ENCODE results near the gene SEC14L6. TPM values are rescaled to one million over a fixed set of nuclear protein-coding genes. Genes with fewer than 3 reads are reported as not detected.

The SEC14L6 gene
- total RNA-seq, 4 donors from 2014 or later: 0.11 TPM; not detected in 3

DNA sequence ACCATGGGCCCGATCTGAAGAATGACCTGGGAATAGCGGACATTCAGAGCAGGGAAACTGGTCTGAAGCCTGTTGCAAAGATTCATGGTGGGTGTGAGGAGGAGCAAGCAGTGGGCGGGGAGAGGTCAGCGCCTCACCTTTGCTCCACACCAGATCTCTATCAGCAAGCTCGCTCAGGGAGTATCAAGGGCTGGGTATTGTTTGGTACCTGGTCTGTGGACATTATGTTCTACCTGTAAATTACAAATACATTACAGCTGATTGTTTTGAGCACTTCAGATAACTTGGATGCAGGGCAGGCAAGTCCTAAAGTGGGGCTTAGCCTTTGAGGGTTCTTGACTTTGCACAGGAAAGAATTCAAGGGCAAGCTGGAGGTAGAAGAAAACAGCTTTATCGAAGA lies 30.3 kb downstream of the SEC14L6 start:
- TF ChIP-seq, protein P1, sequence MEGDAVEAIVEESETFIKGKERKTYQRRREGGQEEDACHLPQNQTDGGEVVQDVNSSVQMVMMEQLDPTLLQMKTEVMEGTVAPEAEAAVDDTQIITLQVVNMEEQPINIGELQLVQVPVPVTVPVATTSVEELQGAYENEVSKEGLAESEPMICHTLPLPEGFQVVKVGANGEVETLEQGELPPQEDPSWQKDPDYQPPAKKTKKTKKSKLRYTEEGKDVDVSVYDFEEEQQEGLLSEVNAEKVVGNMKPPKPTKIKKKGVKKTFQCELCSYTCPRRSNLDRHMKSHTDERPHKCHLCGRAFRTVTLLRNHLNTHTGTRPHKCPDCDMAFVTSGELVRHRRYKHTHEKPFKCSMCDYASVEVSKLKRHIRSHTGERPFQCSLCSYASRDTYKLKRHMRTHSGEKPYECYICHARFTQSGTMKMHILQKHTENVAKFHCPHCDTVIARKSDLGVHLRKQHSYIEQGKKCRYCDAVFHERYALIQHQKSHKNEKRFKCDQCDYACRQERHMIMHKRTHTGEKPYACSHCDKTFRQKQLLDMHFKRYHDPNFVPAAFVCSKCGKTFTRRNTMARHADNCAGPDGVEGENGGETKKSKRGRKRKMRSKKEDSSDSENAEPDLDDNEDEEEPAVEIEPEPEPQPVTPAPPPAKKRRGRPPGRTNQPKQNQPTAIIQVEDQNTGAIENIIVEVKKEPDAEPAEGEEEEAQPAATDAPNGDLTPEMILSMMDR (IDR thresholded peaks at IDR 0.05): no peak
- no peak for TF ChIP-seq POLR2A (IDR thresholded peaks at IDR 0.05)
- intact Hi-C loops (cut with DNase I): no loop called here
- Histone ChIP-seq H3K9me3 (no peaks in the 10 kb centered on the region), H3K27me3 (no peaks in the 10 kb centered on the region), H3K4me1 (no peaks in the 10 kb centered on the region), H3K36me3 (no peaks in the 10 kb centered on the region), H3K27ac (no peak overlapping the region), H3K4me3 (replicated peaks in 1 of 3) (no peak overlapping the region)
- WGBS, 2 donors: 76 to 83% methylated on average over 6 of the region's 6 CpGs
- DNase-seq: no peak

DNA sequence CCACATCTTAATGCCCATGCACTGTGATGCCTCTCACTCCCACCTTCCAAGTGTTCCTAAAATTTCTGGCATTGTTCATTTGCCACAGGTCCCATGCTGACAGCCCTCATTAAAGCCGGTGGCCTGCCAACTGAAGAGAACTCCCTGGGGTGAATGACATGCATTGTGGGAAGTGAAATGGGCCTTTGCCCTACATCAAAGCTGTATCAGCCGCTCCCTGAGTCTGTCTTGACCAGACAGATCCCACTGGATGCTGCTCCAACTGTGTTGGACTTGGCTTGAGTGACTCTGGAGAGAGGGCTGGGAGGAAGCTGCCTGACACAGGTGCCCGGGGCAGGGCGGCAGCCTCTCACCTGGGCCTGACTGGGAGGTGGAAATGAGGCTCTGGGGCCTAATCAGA lies 32.3 kb downstream of the SEC14L6 start:
- Histone ChIP-seq H3K36me3 (no peaks in the 10 kb centered on the region), H3K27ac (no peak overlapping the region), H3K4me1 (no peaks in the 10 kb centered on the region), H3K4me3 (replicated peaks in 1 of 3) (no peak overlapping the region), H3K9me3 (no peaks in the 10 kb centered on the region), H3K27me3 (no peaks in the 10 kb centered on the region)
- WGBS, 2 donors: 73 to 84% methylated on average over 2 to 4 of the region's 4 CpGs
- intact Hi-C loops (cut with DNase I): no loop called here
- no peak for DNase-seq
- TF ChIP-seq, protein P1 (IDR thresholded peaks at IDR 0.05): no peak
- TF ChIP-seq POLR2A (IDR thresholded peaks at IDR 0.05): no peak

DNA sequence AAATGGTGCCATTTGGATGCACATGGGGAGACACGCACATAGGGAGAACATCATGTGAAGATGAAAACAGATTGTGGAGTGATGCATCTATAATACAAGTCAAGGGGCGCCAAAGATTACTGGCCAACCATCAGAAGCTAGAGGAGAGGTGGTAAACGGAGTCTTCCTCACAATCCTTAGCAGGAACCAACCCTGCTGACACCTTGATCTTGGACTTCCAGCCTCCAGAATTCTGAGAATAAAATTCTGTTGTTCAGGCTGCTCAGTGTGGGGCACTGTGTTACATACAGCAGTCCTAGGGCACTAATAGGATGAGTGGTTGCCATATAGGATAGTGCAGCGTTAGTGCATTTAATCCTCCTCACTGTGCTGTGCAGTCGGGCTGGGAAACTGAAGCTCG lies 33.1 kb downstream of the SEC14L6 start:
- no peak overlapping the region for H3K27ac ChIP-seq
- H3K27me3 ChIP-seq: no peaks in the 10 kb centered on the region
- TF ChIP-seq, protein P1 (IDR thresholded peaks at IDR 0.05): no peak
- no peak for TF ChIP-seq POLR2A (IDR thresholded peaks at IDR 0.05)
- H3K9me3 ChIP-seq: no peaks in the 10 kb centered on the region
- no peaks in the 10 kb centered on the region for H3K36me3 ChIP-seq
- H3K4me3 ChIP-seq (replicated peaks in 1 of 3): no peak overlapping the region
- intact Hi-C loops (cut with DNase I): no loop called here
- no peaks in the 10 kb centered on the region for H3K4me1 ChIP-seq
- WGBS, 2 donors: 89 to 96% methylated on average over 6 of the region's 6 CpGs
- no peak for DNase-seq

DNA sequence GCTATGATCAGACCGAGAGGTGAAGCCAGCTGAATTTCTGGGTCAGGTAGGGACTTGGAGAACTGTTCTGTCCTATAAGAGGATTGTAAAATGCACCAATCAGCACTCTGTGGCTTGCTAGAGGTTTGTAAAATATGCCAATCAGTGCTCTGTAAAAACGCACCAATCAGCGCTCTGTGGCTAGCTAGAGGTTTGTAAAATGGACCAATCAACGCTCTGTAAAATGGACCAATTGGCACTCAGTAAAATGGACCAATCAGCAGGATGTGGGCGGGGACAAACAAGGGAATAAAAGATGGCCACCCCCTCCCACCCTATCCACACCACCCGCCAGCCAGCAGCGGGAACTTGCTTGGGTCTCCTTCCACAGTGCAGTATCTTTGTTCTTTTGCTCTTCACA lies 34.6 kb downstream of the SEC14L6 start:
- H3K4me1 ChIP-seq: no peaks in the 10 kb centered on the region
- H3K27me3 ChIP-seq: no peaks in the 10 kb centered on the region
- no peaks in the 10 kb centered on the region for H3K9me3 ChIP-seq
- DNase-seq: no peak
- 87 to 96% methylated on average over 7 of the region's 7 CpGs for WGBS, 2 donors
- intact Hi-C loops (cut with DNase I): no loop called here
- H3K4me3 ChIP-seq (replicated peaks in 1 of 3): no peak overlapping the region
- TF ChIP-seq POLR2A (IDR thresholded peaks at IDR 0.05): no peak
- TF ChIP-seq, protein P1 (IDR thresholded peaks at IDR 0.05): no peak
- H3K36me3 ChIP-seq: no peaks in the 10 kb centered on the region
- H3K27ac ChIP-seq: no peak overlapping the region

DNA sequence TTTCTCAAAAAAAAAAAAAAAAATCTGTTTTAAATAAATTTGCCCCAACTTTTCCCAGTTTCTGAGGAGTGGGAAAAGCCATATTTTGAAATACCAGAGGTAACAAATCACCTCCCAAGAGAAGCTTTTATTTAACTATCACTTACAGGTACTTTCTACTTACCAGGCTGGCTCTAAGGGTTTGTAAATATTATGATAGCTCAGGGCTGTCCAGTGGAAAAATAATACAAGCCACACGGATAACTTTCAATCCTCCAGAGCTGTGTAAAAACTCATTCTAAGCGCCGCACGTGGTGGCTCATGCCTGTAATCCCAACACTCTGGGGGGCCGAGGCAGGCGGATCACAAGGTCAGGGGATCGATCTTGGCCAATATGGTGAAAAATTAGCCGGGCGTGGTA lies 35.4 kb downstream of the SEC14L6 start:
- Histone ChIP-seq H3K4me3 (replicated peaks in 1 of 3) (no peak overlapping the region), H3K27ac (no peak overlapping the region), H3K9me3 (no peaks in the 10 kb centered on the region), H3K27me3 (no peaks in the 10 kb centered on the region), H3K36me3 (no peaks in the 10 kb centered on the region), H3K4me1 (no peaks in the 10 kb centered on the region)
- no peak for DNase-seq
- TF ChIP-seq, protein P1 (IDR thresholded peaks at IDR 0.05): no peak
- TF ChIP-seq POLR2A (IDR thresholded peaks at IDR 0.05): no peak
- intact Hi-C loops (cut with DNase I): no loop called here
- 76 to 81% methylated on average over 9 of the region's 9 CpGs for WGBS, 2 donors

Data from thyroid gland (tissue), 4 donors.